Ishikawa (cell line): ENCODE results near the gene SRRM1.

Source experiments
- CEBPB ChIP-seq: IDR thresholded peaks from 2 replicates; pipeline ENCODE4 v1.6.1; 2012
- EP300 ChIP-seq: IDR thresholded peaks from 2 replicates; pipeline ENCODE4 v1.6.1; 2012; ENCODE audit warnings: borderline replicate concordance
- FOXM1 ChIP-seq: IDR thresholded peaks from 2 replicates; pipeline ENCODE4 v1.6.1; 2012; ENCODE audit warnings: low read depth, borderline replicate concordance
- NFIC ChIP-seq: IDR thresholded peaks from 2 replicates; pipeline ENCODE4 v1.6.1; 2012
- RAD21 ChIP-seq: IDR thresholded peaks from 2 replicates; pipeline ENCODE4 v1.6.1; 2012; ENCODE audit warnings: low read depth
- REST ChIP-seq: IDR thresholded peaks from 2 replicates; pipeline ENCODE4 v1.6.1; 2012; ENCODE audit warnings: low read depth, mild to moderate bottlenecking
- TAF1 ChIP-seq: IDR thresholded peaks from 2 replicates; pipeline ENCODE4 v1.6.1; 2012; ENCODE audit warnings: low read depth, mild to moderate bottlenecking
- TEAD4 ChIP-seq: IDR thresholded peaks from 2 replicates; pipeline ENCODE4 v1.6.1; 2012
- YY1 ChIP-seq: IDR thresholded peaks from 2 replicates; pipeline ENCODE4 v1.6.1; 2012; ENCODE audit warnings: low read depth
- ZBTB7A ChIP-seq: IDR thresholded peaks from 2 replicates; pipeline ENCODE4 v1.6.1; 2012; ENCODE audit warnings: low read depth

DNA sequence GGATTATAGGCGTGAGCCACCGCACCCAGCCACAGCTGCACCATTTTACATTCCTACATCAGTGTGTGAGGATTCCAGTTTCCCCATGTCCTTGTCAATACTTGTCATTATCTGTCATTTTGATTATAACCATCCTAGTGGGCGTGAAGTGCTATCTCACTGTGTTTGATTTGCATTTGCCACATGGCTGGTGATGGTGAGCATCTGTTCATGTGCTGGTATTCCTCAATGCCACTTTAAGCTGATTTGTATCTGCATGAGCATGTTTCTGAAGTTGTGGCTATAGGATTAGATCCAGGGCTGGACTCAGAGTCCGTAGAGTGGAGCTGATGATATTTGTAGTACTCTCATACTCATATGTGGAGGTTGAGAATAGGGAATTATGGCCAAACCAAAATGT lies 36.6 kb downstream of the SRRM1 start:
- no peak for TF ChIP-seq CEBPB
- no peak for TF ChIP-seq RAD21
- TF ChIP-seq REST, result no peak
- TF ChIP-seq YY1, result no peak
- TF ChIP-seq EP300, result no peak
- TF ChIP-seq TAF1, result no peak
- TF ChIP-seq ZBTB7A, result no peak
- TF ChIP-seq FOXM1, result no peak
- TF ChIP-seq TEAD4, result no peak
- no peak for TF ChIP-seq NFIC
